RWPE2 (cell line): ENCODE measurements around the gene LAMB4.

ENCODE experiments used
- ATAC-seq: fragments of 200-7000 bp; cut with Tn5 transposase; 3 replicates; pipeline ENCODE4 v1.9.1; 2021; ENCODE audit warnings: low read depth
- DNase-seq: peaks from one replicate; pipeline ENCODE4 v3.0.0-alpha.2; 2020; ENCODE audit warnings: low spot score
- H3K27ac ChIP-seq: fragments of 450-650 bp; 2 replicates; pipeline ENCODE4 v1.5.1; 2017; ENCODE audit warnings: mild to moderate bottlenecking; ENCODE audit not compliant: poor library complexity, severe bottlenecking
- H3K27me3 ChIP-seq: fragments of 250-450 bp; sonication (Bioruptor Pico); 2 replicates; pipeline ENCODE4 v1.5.1; 2021; ENCODE audit warnings: mild to moderate bottlenecking, moderate library complexity; ENCODE audit not compliant: insufficient read depth, poor library complexity, severe bottlenecking
- H3K36me3 ChIP-seq: fragments of 250-450 bp; sonication (Bioruptor Pico); 2 replicates; pipeline ENCODE4 v1.5.1; 2020; ENCODE audit warnings: low read depth, mild to moderate bottlenecking, moderate library complexity
- H3K4me1 ChIP-seq: fragments of 250-450 bp; sonication (Bioruptor Pico); 2 replicates; pipeline ENCODE4 v1.5.1; 2021; ENCODE audit warnings: mild to moderate bottlenecking, moderate library complexity; ENCODE audit not compliant: insufficient read depth, poor library complexity, severe bottlenecking
- H3K4me3 ChIP-seq: fragments of 250-450 bp; sonication (Bioruptor Pico); 2 replicates; pipeline ENCODE4 v1.5.1; 2021; ENCODE audit warnings: mild to moderate bottlenecking, moderate library complexity; ENCODE audit not compliant: severe bottlenecking
- H3K9me3 ChIP-seq: fragments of 250-450 bp; sonication (Bioruptor Pico); 2 replicates; pipeline ENCODE4 v1.5.1; 2021; ENCODE audit warnings: mild to moderate bottlenecking, moderate library complexity; ENCODE audit not compliant: severe bottlenecking
- TF ChIP-seq, protein P1 (sequence below): fragments of 450-650 bp; IDR thresholded peaks from one replicate; pipeline ENCODE4 v1.5.1; 2017; ENCODE audit warnings: mild to moderate bottlenecking, moderate library complexity; ENCODE audit not compliant: poor library complexity, severe bottlenecking

The LAMB4 gene

DNA sequence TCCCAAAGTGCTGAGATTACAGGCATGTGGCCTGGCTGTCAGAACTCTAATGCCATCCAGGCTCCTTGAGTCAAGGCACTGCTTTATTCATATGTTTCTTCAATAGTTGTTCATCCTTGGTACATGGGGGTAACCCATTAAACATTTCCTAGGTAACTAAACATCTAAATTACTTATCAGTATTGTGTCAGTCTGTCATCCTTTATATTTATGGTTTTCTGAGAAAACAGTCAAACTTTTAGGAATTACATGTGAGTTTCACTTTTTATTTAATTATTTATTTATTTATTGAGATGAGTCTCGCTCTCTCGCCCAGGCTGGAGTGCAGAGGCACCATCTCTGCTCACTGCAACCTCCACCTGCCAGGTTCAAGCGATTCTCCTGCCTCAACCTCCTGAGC, 81.7 kb downstream of the LAMB4 start:
- ATAC-seq, result no peak
- TF ChIP-seq, protein P1, sequence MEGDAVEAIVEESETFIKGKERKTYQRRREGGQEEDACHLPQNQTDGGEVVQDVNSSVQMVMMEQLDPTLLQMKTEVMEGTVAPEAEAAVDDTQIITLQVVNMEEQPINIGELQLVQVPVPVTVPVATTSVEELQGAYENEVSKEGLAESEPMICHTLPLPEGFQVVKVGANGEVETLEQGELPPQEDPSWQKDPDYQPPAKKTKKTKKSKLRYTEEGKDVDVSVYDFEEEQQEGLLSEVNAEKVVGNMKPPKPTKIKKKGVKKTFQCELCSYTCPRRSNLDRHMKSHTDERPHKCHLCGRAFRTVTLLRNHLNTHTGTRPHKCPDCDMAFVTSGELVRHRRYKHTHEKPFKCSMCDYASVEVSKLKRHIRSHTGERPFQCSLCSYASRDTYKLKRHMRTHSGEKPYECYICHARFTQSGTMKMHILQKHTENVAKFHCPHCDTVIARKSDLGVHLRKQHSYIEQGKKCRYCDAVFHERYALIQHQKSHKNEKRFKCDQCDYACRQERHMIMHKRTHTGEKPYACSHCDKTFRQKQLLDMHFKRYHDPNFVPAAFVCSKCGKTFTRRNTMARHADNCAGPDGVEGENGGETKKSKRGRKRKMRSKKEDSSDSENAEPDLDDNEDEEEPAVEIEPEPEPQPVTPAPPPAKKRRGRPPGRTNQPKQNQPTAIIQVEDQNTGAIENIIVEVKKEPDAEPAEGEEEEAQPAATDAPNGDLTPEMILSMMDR, result no peak
- no peak overlapping the region for H3K4me3 ChIP-seq
- no peaks in the 10 kb centered on the region for H3K4me1 ChIP-seq
- no peaks in the 10 kb centered on the region for H3K36me3 ChIP-seq
- no peaks in the 10 kb centered on the region for H3K27me3 ChIP-seq
- no peak for DNase-seq
- H3K9me3 ChIP-seq, result no peaks in the 10 kb centered on the region
- no peak overlapping the region for H3K27ac ChIP-seq

DNA sequence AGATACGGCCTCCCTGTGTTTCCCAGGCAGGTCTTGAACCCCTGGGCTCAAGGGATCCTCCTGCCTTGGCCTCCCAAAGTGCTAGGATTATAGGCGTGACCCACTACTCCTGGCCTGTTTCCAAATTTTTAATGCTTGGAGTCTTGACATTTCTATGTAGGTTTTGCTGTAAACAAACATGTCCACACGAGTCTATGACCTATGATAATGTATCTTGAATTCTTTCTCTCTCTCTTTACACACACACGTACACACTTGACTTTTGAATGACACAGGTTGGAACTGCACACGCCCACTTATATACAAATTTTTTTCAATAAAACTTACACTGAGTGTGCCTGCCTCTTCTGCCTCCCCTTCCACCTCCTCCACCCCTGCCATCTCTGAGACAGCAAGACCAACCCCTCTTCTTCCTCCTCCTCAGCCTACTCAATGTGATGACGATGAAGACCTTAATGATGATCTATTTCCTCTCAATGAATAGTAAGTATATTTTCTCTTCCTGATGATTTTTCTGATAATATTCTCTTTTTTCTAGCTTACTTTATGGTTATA, 83.1 kb downstream of the LAMB4 start:
- Histone ChIP-seq H3K4me3 (no peak overlapping the region), H3K36me3 (no peaks in the 10 kb centered on the region), H3K4me1 (no peaks in the 10 kb centered on the region), H3K27me3 (no peaks in the 10 kb centered on the region), H3K27ac (no peak overlapping the region), H3K9me3 (no peaks in the 10 kb centered on the region)
- TF ChIP-seq, protein P1, result no peak
- ATAC-seq (peak; percentile 53), DNase-seq (no peak)

DNA sequence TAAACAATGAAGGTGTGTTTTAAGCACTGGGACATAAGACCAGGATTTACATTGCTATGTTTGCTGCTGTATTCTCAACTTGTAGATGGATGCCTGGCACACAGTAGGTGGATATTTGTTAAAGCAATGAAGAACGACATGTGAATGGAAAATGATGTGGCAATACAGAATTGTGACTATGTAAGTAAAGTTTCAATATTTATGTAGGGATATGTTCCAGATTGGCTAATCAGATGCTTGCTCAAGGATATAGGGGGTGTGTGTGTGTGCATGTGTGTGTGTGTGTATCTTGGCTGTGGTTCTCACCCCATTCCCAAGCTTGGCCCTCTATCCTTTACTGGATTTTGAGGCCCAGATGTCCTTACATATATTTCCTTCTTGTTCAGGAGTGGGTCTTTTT, 84.5 kb downstream of the LAMB4 start:
- H3K27me3 ChIP-seq, result no peaks in the 10 kb centered on the region
- no peak overlapping the region for H3K4me3 ChIP-seq
- H3K9me3 ChIP-seq, result no peaks in the 10 kb centered on the region
- TF ChIP-seq, protein P1, result no peak
- H3K27ac ChIP-seq, result no peak overlapping the region
- DNase-seq, result no peak
- no peaks in the 10 kb centered on the region for H3K36me3 ChIP-seq
- no peaks in the 10 kb centered on the region for H3K4me1 ChIP-seq
- ATAC-seq, result no peak

DNA sequence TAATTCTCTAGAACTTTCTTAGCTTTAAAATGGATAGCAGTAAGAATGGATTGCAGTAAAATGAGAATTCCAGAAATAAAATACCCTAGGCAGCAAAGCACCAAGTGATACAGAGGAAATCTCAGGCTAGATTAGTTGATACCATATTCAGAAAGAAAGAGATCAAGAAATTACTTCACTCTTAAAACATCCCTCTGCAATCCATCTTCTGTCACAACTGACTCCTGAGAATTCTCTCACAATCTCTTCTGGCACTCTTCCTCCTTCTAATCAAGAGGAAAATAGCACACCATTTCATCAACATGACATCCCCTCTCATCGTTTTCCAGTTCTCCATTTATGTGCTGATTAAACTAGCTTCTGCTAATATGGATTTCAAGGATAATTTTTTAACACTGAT, 85.0 kb downstream of the LAMB4 start:
- Histone ChIP-seq H3K27me3 (no peaks in the 10 kb centered on the region), H3K9me3 (no peaks in the 10 kb centered on the region), H3K4me1 (no peaks in the 10 kb centered on the region), H3K36me3 (no peaks in the 10 kb centered on the region), H3K27ac (no peak overlapping the region), H3K4me3 (no peak overlapping the region)
- DNase-seq (no peak), ATAC-seq (no peak)
- TF ChIP-seq, protein P1, result no peak

DNA sequence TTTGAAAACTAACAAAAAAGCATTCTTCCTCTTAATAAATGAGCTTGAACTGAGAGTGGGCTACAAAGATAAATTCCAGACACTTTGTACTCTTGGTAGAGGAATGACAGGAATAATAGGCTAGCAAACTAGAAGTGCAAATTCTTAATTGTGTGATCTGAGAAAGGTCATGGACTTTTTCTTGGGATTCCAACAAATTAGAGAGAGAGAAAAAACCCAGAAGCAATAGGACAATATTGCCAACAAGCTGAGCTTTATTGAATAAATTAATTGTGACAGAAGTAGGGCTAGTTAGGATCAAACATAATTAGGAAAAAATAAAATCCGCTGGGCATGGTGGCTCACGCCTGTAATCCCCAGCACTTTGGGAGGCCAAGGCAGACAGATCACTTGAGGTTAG, 85.8 kb downstream of the LAMB4 start:
- Histone ChIP-seq H3K36me3 (no peaks in the 10 kb centered on the region), H3K4me3 (no peak overlapping the region), H3K27ac (no peak overlapping the region), H3K4me1 (no peaks in the 10 kb centered on the region), H3K27me3 (no peaks in the 10 kb centered on the region), H3K9me3 (no peaks in the 10 kb centered on the region)
- ATAC-seq, result no peak
- no peak for DNase-seq
- TF ChIP-seq, protein P1, result no peak
